ENCODE results near the gene CHTF8. TPM values are rescaled to one million over a fixed set of nuclear protein-coding genes. Genes with fewer than 3 reads are reported as not detected.
"Not testable (repeated sequence)": the region's sequence is repeated elsewhere in the genome, so short reads cannot be mapped to it uniquely, and the experiment has no call there.

Gene CHTF8
- total and polyA plus RNA-seq, 7 donors = 26.2 to 69.1 (median 48.4) TPM

DNA sequence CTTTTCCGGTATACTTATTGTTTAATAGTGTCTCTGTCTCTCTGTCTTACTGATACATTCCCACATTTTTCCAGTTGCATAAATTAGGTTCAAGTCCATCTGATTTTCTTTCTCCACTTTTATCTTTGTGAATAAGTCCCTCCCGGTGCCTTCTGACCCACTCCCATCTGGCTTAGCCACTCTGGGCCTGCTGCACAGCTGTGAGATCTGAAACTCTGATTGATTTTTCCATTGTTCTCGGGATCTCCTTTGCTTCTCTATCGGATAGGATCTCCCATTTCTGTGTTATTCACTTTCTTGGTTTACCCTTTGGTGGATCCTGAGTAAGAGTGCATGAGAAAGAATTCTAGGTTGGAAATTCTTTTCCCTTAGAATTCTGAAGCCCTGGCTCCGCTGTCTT, 8.6 kb upstream of the CHTF8 start:
- intact Hi-C loops (cut with DNase I) = no loop called here
- TF ChIP-seq CTCF (IDR thresholded peaks at IDR 0.05) = no peak
- no peaks in the 10 kb centered on the region for H3K4me1 ChIP-seq
- no peak for ATAC-seq
- no peak for DNase-seq
- no peak overlapping the region for H3K27ac ChIP-seq
- no peaks in the 10 kb centered on the region for H3K9me3 ChIP-seq
- H3K27me3 ChIP-seq (ENCODE audit: insufficient read depth in 3 of 3, low read length in 2 of 3) = no peaks in the 10 kb centered on the region
- peaks cover 18 to 94% of the 10 kb centered on the region in 2 donors for H3K36me3 ChIP-seq (ENCODE audit: insufficient read depth in 1 of 2, low read depth in 1 of 2)
- 87 to 91% (median 90%) methylated on average over 5 of the region's 5 CpGs for WGBS, 3 donors
- no peak overlapping the region for H3K4me3 ChIP-seq

DNA sequence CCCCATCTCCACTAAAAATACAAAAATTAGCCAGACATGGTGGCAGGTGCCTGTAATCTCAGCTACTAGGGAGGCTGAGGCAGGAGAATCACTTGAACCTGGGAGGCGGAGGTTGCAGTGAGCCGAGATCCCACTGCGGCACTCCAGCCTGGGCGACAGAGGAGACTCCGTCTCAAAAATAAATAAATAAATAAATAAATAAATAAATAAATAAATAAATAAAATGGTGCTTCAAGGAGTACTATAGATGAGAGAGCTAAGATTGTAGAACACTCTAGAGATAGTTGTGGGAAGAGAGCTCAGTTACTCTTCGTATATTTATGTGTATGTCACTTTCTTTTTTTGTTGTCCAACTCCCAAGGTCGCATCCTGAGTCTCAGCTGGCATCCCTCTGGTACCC, 7.1 kb upstream of the CHTF8 start:
- H3K4me1 ChIP-seq; H3K27me3 ChIP-seq (ENCODE audit: insufficient read depth in 3 of 3, low read length in 2 of 3); ATAC-seq; DNase-seq; H3K27ac ChIP-seq; intact Hi-C loops (cut with DNase I); H3K9me3 ChIP-seq; H3K4me3 ChIP-seq: not testable (repeated sequence)
- H3K36me3 ChIP-seq (ENCODE audit: insufficient read depth in 1 of 2, low read depth in 1 of 2) = peaks cover 17 to 82% of the 10 kb centered on the region in 2 donors
- 94 to 98% (median 94%) methylated on average over 7 of the region's 7 CpGs for WGBS, 3 donors

DNA sequence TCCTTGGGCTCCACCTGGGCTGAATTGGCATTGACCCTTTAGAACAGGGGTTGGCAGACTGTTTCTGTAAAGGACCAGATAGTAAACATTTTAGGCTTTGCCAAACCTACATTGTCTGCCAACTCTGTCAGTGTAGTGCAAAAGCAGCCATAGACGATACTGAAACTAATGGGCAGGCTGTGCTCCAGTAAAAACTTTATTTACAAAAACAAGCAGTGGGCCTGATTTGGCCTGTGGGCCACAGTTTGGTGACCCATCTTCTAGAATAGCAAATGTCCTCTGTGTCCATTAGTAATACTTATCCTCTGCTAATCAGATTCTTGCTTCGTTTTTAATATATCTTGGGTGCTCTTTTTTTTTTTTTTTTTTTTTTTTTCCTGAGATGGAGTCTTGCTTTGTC, 6.2 kb upstream of the CHTF8 start:
- H3K27ac ChIP-seq = no peak overlapping the region
- no peak for DNase-seq
- intact Hi-C loops (cut with DNase I) = no loop called here
- no peak for ATAC-seq
- 69 to 74% (median 73%) methylated on average over 2 of the region's 2 CpGs for WGBS, 3 donors
- no peaks in the 10 kb centered on the region for H3K27me3 ChIP-seq (ENCODE audit: insufficient read depth in 3 of 3, low read length in 2 of 3)
- H3K36me3 ChIP-seq (ENCODE audit: insufficient read depth in 1 of 2, low read depth in 1 of 2) = peaks cover 14 to 82% of the 10 kb centered on the region in 2 donors
- TF ChIP-seq CTCF (IDR thresholded peaks at IDR 0.05) = no peak
- H3K9me3 ChIP-seq = no peaks in the 10 kb centered on the region
- peaks cover 6% of the 10 kb centered on the region for H3K4me1 ChIP-seq
- no peak overlapping the region for H3K4me3 ChIP-seq

DNA sequence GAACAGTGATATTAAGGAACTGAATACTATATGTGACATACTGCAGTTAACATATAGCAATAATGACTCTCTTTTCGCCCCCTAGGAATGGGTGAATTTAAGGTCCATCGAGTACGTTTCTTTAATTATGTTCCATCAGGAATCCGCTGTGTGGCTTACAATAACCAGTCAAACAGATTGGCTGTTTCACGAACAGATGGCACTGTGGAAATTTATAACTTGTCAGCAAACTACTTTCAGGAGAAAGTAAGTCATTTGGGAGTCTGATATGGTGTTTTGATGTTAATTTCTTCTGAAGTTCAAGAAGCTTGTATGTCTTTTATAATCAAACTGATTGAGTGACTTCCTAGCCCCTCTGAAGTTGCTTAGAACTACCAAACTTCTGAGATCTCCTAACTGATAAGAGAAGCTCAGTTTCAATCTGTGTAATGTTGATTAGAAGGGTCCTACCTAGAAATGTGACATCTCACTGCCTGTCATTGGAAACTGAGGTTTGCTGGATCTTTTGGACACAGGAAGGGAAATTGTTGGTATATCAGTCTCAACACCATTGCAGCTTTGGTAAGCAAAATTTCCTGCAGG, 1.1 kb upstream of the CHTF8 start:
- Histone ChIP-seq H3K4me3 (peak overlapping the region; percentile 94), H3K4me1 (peaks cover 17% of the 10 kb centered on the region), H3K27ac (no peak overlapping the region), H3K9me3 (no peaks in the 10 kb centered on the region), H3K27me3 (ENCODE audit: insufficient read depth in 3 of 3, low read length in 2 of 3) (no peaks in the 10 kb centered on the region), H3K36me3 (ENCODE audit: insufficient read depth in 1 of 2, low read depth in 1 of 2) (peaks cover 3 to 38% of the 10 kb centered on the region in 2 donors)
- intact Hi-C loops (cut with DNase I) = loop anchor here in 1 of 2 donors (5.0 kb wide), 1 partner anchor 606 kb away; no protein-coding TSS in a partner anchor
- DNase-seq = no peak
- WGBS, 3 donors = 30 to 36% (median 36%) methylated on average over 5 of the region's 5 CpGs
- no peak for TF ChIP-seq CTCF (IDR thresholded peaks at IDR 0.05)
- ATAC-seq = no peak

DNA sequence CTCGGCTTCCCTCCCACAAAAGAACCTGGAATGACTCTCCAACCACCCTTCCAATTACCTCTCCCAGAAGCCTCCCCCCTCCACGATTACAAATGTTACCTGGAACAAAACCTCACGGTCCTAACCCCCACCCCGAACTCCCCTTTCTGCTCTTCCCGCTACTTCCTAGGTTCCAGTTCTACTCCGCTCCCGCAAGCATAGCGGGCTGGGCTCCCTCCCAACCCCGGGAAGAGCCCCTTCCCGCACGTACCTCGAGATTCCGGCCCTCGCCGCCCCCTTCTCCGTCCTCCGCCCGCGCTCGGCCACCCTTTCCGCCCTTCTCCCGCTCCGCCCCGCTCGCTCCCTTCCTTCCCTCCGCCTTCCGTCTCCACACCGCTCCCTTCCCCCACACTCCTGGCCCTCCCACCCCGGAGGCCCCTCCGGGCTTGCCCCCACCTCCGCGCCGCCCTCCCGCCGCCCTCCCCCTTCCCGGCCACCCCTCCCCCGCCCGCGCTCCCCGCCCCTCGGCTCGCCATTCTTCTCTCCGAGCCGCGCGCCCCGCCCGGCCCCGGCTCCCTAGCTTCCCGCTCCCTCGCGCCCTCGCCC, 457 bp downstream of the CHTF8 start:
- no peak for TF ChIP-seq CTCF (IDR thresholded peaks at IDR 0.05)

More for the DNA sequence above, 457 bp downstream of the CHTF8 start:
- H3K36me3 ChIP-seq (ENCODE audit: insufficient read depth in 1 of 2, low read depth in 1 of 2) = peaks cover 0 to 25% of the 10 kb centered on the region in 2 donors
- ATAC-seq = peak; percentile 70 to 73 (median 73)
- no peaks in the 10 kb centered on the region for H3K27me3 ChIP-seq (ENCODE audit: insufficient read depth in 3 of 3, low read length in 2 of 3)
- H3K9me3 ChIP-seq = no peaks in the 10 kb centered on the region
- intact Hi-C loops (cut with DNase I) = loop anchor here in 1 of 2 donors (5.0 kb wide), 1 partner anchor 605 kb away; no protein-coding TSS in a partner anchor
- 1% methylated on average over 22 to 52 of the region's 53 CpGs for WGBS, 3 donors
- peak overlapping the region; percentile 94 for H3K4me3 ChIP-seq
- peak; percentile 82 to 89 for DNase-seq
- H3K27ac ChIP-seq = peak overlapping the region; percentile 90
- peaks cover 17% of the 10 kb centered on the region for H3K4me1 ChIP-seq

All from psoas muscle (tissue), 8 donors.